Hepatocyte (in vitro differentiated cells): Measurements from ENCODE around the gene NAT14. TPM values are rescaled to one million over a fixed set of nuclear protein-coding genes. Genes with fewer than 3 reads are reported as not detected.

Experiments used
- DNase-seq: peaks from one replicate; pipeline ENCODE4 v3.0.0-alpha.2; 2016; ENCODE audit warnings: low spot score
- H2AFZ ChIP-seq: fragments of 200-600 bp; sonication (generic); 2 replicates; pipeline ENCODE4 v1.6.0; 2016; ENCODE audit warnings: antibody characterized with exemption, mild to moderate bottlenecking
- H3K27ac ChIP-seq: fragments of 200-600 bp; sonication (generic); 2 replicates; pipeline ENCODE4 v1.5.1; 2016; ENCODE audit warnings: mild to moderate bottlenecking
- H3K27me3 ChIP-seq: fragments of 200-600 bp; sonication (generic); 2 replicates; pipeline ENCODE4 v1.6.1; 2016
- H3K36me3 ChIP-seq: fragments of 200-600 bp; sonication (generic); replicated peaks from 2 replicates; pipeline ENCODE4 v1.5.1; 2016; ENCODE audit warnings: low read depth; ENCODE audit not compliant: insufficient read depth
- H3K4me1 ChIP-seq: fragments of 200-600 bp; sonication (generic); 2 replicates; pipeline ENCODE4 v1.5.1; 2016; ENCODE audit warnings: mild to moderate bottlenecking, moderate library complexity; ENCODE audit not compliant: insufficient read depth
- H3K4me2 ChIP-seq: fragments of 200-600 bp; sonication (generic); 2 replicates; pipeline ENCODE4 v1.6.0; 2016
- H3K4me3 ChIP-seq: fragments of 200-600 bp; sonication (generic); 2 replicates; pipeline ENCODE4 v1.5.1; 2016; ENCODE audit warnings: mild to moderate bottlenecking
- H3K79me2 ChIP-seq: fragments of 200-600 bp; sonication (generic); 2 replicates; pipeline ENCODE4 v1.6.0; 2017; ENCODE audit warnings: mild to moderate bottlenecking
- H3K9me2 ChIP-seq: fragments of 200-600 bp; sonication (generic); replicated peaks from 2 replicates; pipeline ENCODE4 v1.6.0; 2017; ENCODE audit warnings: mild to moderate bottlenecking; ENCODE audit not compliant: insufficient read depth
- H3K9me3 ChIP-seq: fragments of 200-600 bp; sonication (generic); 2 replicates; pipeline ENCODE4 v1.5.1; 2016; ENCODE audit warnings: low read depth, mild to moderate bottlenecking
- H4K20me1 ChIP-seq: fragments of 200-600 bp; sonication (generic); 2 replicates; pipeline ENCODE4 v1.6.0; 2016; ENCODE audit warnings: mild to moderate bottlenecking; ENCODE audit not compliant: insufficient read depth, poor library complexity, severe bottlenecking
- EZH2 ChIP-seq: fragments of 200-600 bp; sonication (generic); IDR thresholded peaks from 2 replicates; pipeline ENCODE4 v1.6.1; 2016; ENCODE audit warnings: antibody characterized with exemption, mild to moderate bottlenecking, borderline replicate concordance
- EZH2phosphoT487 ChIP-seq: fragments of 200-600 bp; sonication (generic); IDR thresholded peaks from one replicate; pipeline ENCODE4 v1.6.1; 2018; ENCODE audit warnings: antibody characterized with exemption, mild to moderate bottlenecking, low read depth, moderate library complexity; ENCODE audit not compliant: unreplicated experiment, severe bottlenecking
- WGBS: methylation state at CpG from one replicate; pipeline ENCODE4 v1.1.6; 2016; ENCODE audit warnings: low lambda C conversion rate; ENCODE audit errors: missing lambda C conversion rate; 5-methylcytosine and 5-hydroxymethylcytosine counted together
- polyA plus RNA-seq: library from polyadenylated mRNA; unstranded; fragments of >200 nt; fragmentation: Nextera tagmentation; extraction: Ambion mirVana; gene quantifications from 2 replicates; pipeline ENCODE4 v1.2.1, GENCODE V29; 2016
- total RNA-seq: library from RNA; depleted of rRNA; stranded (reverse); fragments of >200 nt; gene quantifications from 2 replicates; pipeline ENCODE4 v1.2.3, GENCODE V29; 2014
- TF ChIP-seq, protein P1 (sequence below): fragments of 200-600 bp; sonication (generic); IDR thresholded peaks from 2 replicates; pipeline ENCODE4 v1.5.1; 2016; ENCODE audit warnings: antibody characterized with exemption, mild to moderate bottlenecking; ENCODE audit not compliant: poor library complexity

Gene NAT14
- total and polyA plus RNA-seq, 2 experiments from 2014 or later: 22.3 to 40.3 TPM

GRCh38 chr19:55464039-55464661 lies 20.8 kb upstream of the NAT14 start:
- peaks cover 4% of the 10 kb centered on the region for H4K20me1 ChIP-seq
- H3K27me3 ChIP-seq: no peaks in the 10 kb centered on the region
- 81% methylated on average over 23 of the region's 23 CpGs for WGBS
- no peaks in the 10 kb centered on the region for H3K36me3 ChIP-seq
- DNase-seq: no peak
- H3K4me3 ChIP-seq: no peak overlapping the region
- no peak overlapping the region for H3K4me2 ChIP-seq
- H2AFZ ChIP-seq: no peak overlapping the region
- no peaks in the 10 kb centered on the region for H3K9me2 ChIP-seq
- no peak overlapping the region for H3K27ac ChIP-seq
- peaks cover 8% of the 10 kb centered on the region for H3K4me1 ChIP-seq
- H3K79me2 ChIP-seq: peaks cover 6% of the 10 kb centered on the region
- TF ChIP-seq EZH2 (no peak), EZH2phosphoT487 (no peak)
- TF ChIP-seq, protein P1, sequence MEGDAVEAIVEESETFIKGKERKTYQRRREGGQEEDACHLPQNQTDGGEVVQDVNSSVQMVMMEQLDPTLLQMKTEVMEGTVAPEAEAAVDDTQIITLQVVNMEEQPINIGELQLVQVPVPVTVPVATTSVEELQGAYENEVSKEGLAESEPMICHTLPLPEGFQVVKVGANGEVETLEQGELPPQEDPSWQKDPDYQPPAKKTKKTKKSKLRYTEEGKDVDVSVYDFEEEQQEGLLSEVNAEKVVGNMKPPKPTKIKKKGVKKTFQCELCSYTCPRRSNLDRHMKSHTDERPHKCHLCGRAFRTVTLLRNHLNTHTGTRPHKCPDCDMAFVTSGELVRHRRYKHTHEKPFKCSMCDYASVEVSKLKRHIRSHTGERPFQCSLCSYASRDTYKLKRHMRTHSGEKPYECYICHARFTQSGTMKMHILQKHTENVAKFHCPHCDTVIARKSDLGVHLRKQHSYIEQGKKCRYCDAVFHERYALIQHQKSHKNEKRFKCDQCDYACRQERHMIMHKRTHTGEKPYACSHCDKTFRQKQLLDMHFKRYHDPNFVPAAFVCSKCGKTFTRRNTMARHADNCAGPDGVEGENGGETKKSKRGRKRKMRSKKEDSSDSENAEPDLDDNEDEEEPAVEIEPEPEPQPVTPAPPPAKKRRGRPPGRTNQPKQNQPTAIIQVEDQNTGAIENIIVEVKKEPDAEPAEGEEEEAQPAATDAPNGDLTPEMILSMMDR: no peak
- no peaks in the 10 kb centered on the region for H3K9me3 ChIP-seq

DNA sequence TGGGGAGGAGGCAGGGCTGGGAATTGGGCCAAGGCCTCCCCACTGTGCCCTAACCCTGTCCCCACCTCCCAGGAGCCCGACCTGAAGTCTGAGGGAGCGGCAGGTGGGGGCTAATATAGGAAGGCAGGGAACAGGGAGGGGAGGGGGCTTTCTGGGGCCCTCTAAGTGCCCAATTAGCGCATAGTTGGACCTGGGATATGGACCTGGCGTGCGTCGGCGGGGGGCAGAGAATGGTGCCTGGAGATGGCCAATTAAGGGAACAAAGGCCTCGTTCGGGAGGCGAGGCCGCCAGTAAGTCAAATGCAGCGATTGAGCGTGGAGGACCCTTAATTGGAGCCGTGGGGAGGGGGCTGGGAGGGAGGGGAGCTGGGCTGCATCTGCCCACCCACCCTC lies 20.3 kb upstream of the NAT14 start, which contains the start of gene C19orf85:
C19orf85 (minus strand) TSS at position 90 of the 393 bp plus-strand sequence. CDS start 197 bp downstream, outside the sequence.
- H3K9me2 ChIP-seq: no peaks in the 10 kb centered on the region
- no peak for DNase-seq
- no peaks in the 10 kb centered on the region for H4K20me1 ChIP-seq
- H2AFZ ChIP-seq: no peak within 1 kb of the TSS
- H3K4me2 ChIP-seq: no peak within 1 kb of the TSS
- no peak within 1 kb of the TSS for H3K27ac ChIP-seq
- 76% methylated on average over 12 of the region's 14 CpGs for WGBS
- no peaks in the 10 kb centered on the region for H3K9me3 ChIP-seq
- no peak for TF ChIP-seq EZH2
- TF ChIP-seq EZH2phosphoT487: no peak
- TF ChIP-seq, protein P1: no peak
- no peaks in the 10 kb centered on the region for H3K36me3 ChIP-seq
- no peak within 1 kb of the TSS for H3K4me3 ChIP-seq
- peaks cover 6% of the 10 kb centered on the region for H3K4me1 ChIP-seq
- H3K79me2 ChIP-seq: peaks cover under 1% of the 10 kb centered on the region
- H3K27me3 ChIP-seq: no peaks in the 10 kb centered on the region

- H3K4me1 ChIP-seq: peaks cover 4% of the 10 kb centered on the region
- no peaks in the 10 kb centered on the region for H3K9me3 ChIP-seq
- TF ChIP-seq, protein P1: no peak
- TF ChIP-seq EZH2: no peak
- no peak for TF ChIP-seq EZH2phosphoT487
- H3K9me2 ChIP-seq: no peaks in the 10 kb centered on the region
- no peak for DNase-seq
- no peak overlapping the region for H2AFZ ChIP-seq
- no peaks in the 10 kb centered on the region for H3K27me3 ChIP-seq
- no peaks in the 10 kb centered on the region for H4K20me1 ChIP-seq
- H3K79me2 ChIP-seq: no peaks in the 10 kb centered on the region
- no peak overlapping the region for H3K4me2 ChIP-seq
- H3K4me3 ChIP-seq: no peak overlapping the region
- 88% methylated on average over 11 of the region's 11 CpGs for WGBS
- no peaks in the 10 kb centered on the region for H3K36me3 ChIP-seq
- no peak overlapping the region for H3K27ac ChIP-seq
Measured at GRCh38 chr19:55465460-55466240, 19.3 kb upstream of the NAT14 start.
